HepG2 (cell line): Measurements from ENCODE around the gene ALDH1A1. TPM values are rescaled to one million over a fixed set of nuclear protein-coding genes. Genes with fewer than 3 reads are reported as not detected.

Experiments used
- ATAC-seq: fragments of 200-7000 bp; cut with Tn5 transposase; 3 replicates; pipeline ENCODE4 v1.9.1; 2020; ENCODE audit warnings: mild to moderate bottlenecking, moderate library complexity
- BruUV-seq: library from RNA; stranded (reverse); fragments of 400-500 nt; replicated peaks from 2 replicates; lab custom pipeline; 2021; lab: Mats Ljungman, UMichigan
- CTCF ChIA-PET: fragments of 300-600 bp; formaldehyde crosslinking; extraction: SDS; loops from one replicate; lab custom pipeline; 2021; ENCODE audit warnings: low total read pairs, inconsistent platforms, low intra/inter-chr PET ratio; lab: Yijun Ruan, JAX
- POLR2A ChIA-PET: fragments of 350-600 bp; sonication (Branson Sonifier 250); formaldehyde crosslinking; loops from one replicate; lab custom pipeline; 2020; ENCODE audit warnings: antibody characterized with exemption, inconsistent platforms; lab: Yijun Ruan, JAX
- DNase-seq: peaks from one replicate; pipeline ENCODE4 v3.0.0-alpha.2; 2015; ENCODE audit warnings: low spot score
- FAIRE-seq: peaks from 3 replicates; lab custom pipeline; 2011; peaks lifted over from hg19 to GRCh38; lab: Jason Lieb, UNC
- H2AFZ ChIP-seq: one replicate; pipeline ENCODE4 v1.6.1; 2011; ENCODE audit warnings: low read length, inconsistent platforms
- H3K27ac ChIP-seq: fragments of 300-600 bp; 3 replicates; pipeline ENCODE4 v1.8.0; 2011; ENCODE audit warnings: mixed run types, mild to moderate bottlenecking, mixed read lengths, low read length, inconsistent platforms; ENCODE audit not compliant: insufficient read depth; ENCODE audit errors: extremely low read length
- H3K27me3 ChIP-seq, 2 experiments: fragments of 200-600 bp in 1 of 2; 2 replicates in 1 of 2; 3 replicates in 1 of 2; pipeline versions ENCODE4 v1.6.0 to v1.8.0; 2011; ENCODE audit warnings: low read length in 2 of 2, mild to moderate bottlenecking in 2 of 2, moderate library complexity in 2 of 2, inconsistent platforms in 1 of 2; ENCODE audit not compliant: insufficient read depth in 2 of 2, control insufficient read depth in 1 of 2
- H3K36me3 ChIP-seq, 2 experiments: fragments of 200-600 bp in 1 of 2; replicated peaks in 1 of 2; 2 replicates in 1 of 2; 3 replicates in 1 of 2; pipeline versions ENCODE4 v1.5.1 to v1.8.0; 2011; ENCODE audit warnings: low read length in 2 of 2, inconsistent platforms in 1 of 2; ENCODE audit not compliant: insufficient read depth in 2 of 2, control insufficient read depth in 1 of 2
- H3K4me1 ChIP-seq: 2 replicates; pipeline ENCODE4 v1.5.1; 2012; ENCODE audit warnings: low read length, inconsistent platforms; ENCODE audit not compliant: insufficient read depth
- H3K4me2 ChIP-seq: 2 replicates; pipeline ENCODE4 v1.6.0; 2011; ENCODE audit warnings: low read depth, low read length, inconsistent platforms
- H3K4me3 ChIP-seq, 3 experiments: fragments of 200-600 bp in 1 of 3; sonication (generic), shearing (Covaris generic) in 1 of 3; replicated peaks in 1 of 3; 2 replicates each; pipeline ENCODE4 v1.5.1; 2011 to 2016; ENCODE audit warnings: low read length in 3 of 3, inconsistent platforms in 2 of 3, low read depth in 2 of 3, mild to moderate bottlenecking in 2 of 3, control low read depth in 1 of 3, mixed read lengths in 1 of 3; ENCODE audit not compliant: insufficient read depth in 1 of 3
- H3K79me2 ChIP-seq: one replicate; pipeline ENCODE4 v1.6.1; 2011; ENCODE audit warnings: low read length, inconsistent platforms; ENCODE audit not compliant: insufficient read depth
- H3K9ac ChIP-seq: 2 replicates; pipeline ENCODE4 v1.6.0; 2011; ENCODE audit warnings: mild to moderate bottlenecking, low read depth, low read length, inconsistent platforms; ENCODE audit not compliant: insufficient read depth
- H3K9me3 ChIP-seq: 2 replicates; pipeline ENCODE4 v1.5.1; 2012; ENCODE audit warnings: mild to moderate bottlenecking, low read length
- H4K20me1 ChIP-seq: 2 replicates; pipeline ENCODE4 v1.6.0; 2011; ENCODE audit warnings: inconsistent platforms, mild to moderate bottlenecking, low read length, moderate library complexity; ENCODE audit not compliant: insufficient read depth
- ARNT ChIP-seq: fragments of 450-650 bp; IDR thresholded peaks from 2 replicates; pipeline ENCODE4 v1.6.1; 2017
- CBX5 ChIP-seq: sonication (generic); formaldehyde crosslinking; IDR thresholded peaks from 2 replicates; pipeline ENCODE4 v1.4.0; 2020; ENCODE audit warnings: missing genetic modification reagents, borderline replicate concordance
- DMAP1 ChIP-seq: IDR thresholded peaks from 2 replicates; pipeline ENCODE4 v1.6.1; 2016
- DR1 ChIP-seq: sonication (generic); formaldehyde crosslinking; IDR thresholded peaks from 2 replicates; pipeline ENCODE4 v1.8.0; 2021; ENCODE audit warnings: mild to moderate bottlenecking, missing genetic modification reagents, inconsistent platforms
- FOXJ3 ChIP-seq: sonication (generic); formaldehyde crosslinking; IDR thresholded peaks from 2 replicates; pipeline ENCODE4 v1.4.0; 2020; ENCODE audit warnings: missing genetic modification reagents, mild to moderate bottlenecking, borderline replicate concordance
- GMEB1 ChIP-seq: sonication (generic); formaldehyde crosslinking; IDR thresholded peaks from 2 replicates; pipeline ENCODE4 v1.5.1; 2020; ENCODE audit warnings: missing genetic modification reagents, mild to moderate bottlenecking, borderline replicate concordance
- HMGXB3 ChIP-seq: sonication (generic); formaldehyde crosslinking; IDR thresholded peaks from 2 replicates; pipeline ENCODE4 v1.4.0; 2020; ENCODE audit warnings: missing genetic modification reagents, borderline replicate concordance
- IRF9 ChIP-seq: sonication (generic); formaldehyde crosslinking; IDR thresholded peaks from 2 replicates; pipeline ENCODE4 v1.8.0; 2022; ENCODE audit warnings: missing genetic modification reagents, mild to moderate bottlenecking, borderline replicate concordance
- KMT2A ChIP-seq: sonication (generic); formaldehyde crosslinking; IDR thresholded peaks from 2 replicates; pipeline ENCODE4 v1.4.0; 2020; ENCODE audit warnings: missing genetic modification reagents
- MAX ChIP-seq: IDR thresholded peaks from 2 replicates; pipeline ENCODE4 v1.6.1; 2012; ENCODE audit warnings: inconsistent platforms
- MED1 ChIP-seq: sonication (generic); formaldehyde crosslinking; IDR thresholded peaks from 2 replicates; pipeline ENCODE4 v1.4.0; 2020; ENCODE audit warnings: missing genetic modification reagents
- MIER2 ChIP-seq: IDR thresholded peaks from 2 replicates; pipeline ENCODE4 v1.6.1; 2016; ENCODE audit warnings: missing biosample characterization, missing genetic modification reagents
- MTA3 ChIP-seq: sonication (generic); formaldehyde crosslinking; IDR thresholded peaks from 2 replicates; pipeline ENCODE4 v1.4.0; 2020; ENCODE audit warnings: missing genetic modification reagents
- NFYC ChIP-seq: IDR thresholded peaks from 2 replicates; pipeline ENCODE4 v1.6.1; 2016; ENCODE audit warnings: missing genetic modification reagents, missing compliant biosample characterization
- THAP7 ChIP-seq: sonication (generic); formaldehyde crosslinking; IDR thresholded peaks from 2 replicates; pipeline ENCODE4 v1.8.1; 2023; ENCODE audit warnings: mild to moderate bottlenecking, missing genetic modification reagents
- ZNF235 ChIP-seq: sonication (generic); formaldehyde crosslinking; IDR thresholded peaks from 2 replicates; pipeline ENCODE4 v1.8.1; 2023; ENCODE audit warnings: mild to moderate bottlenecking, missing genetic modification reagents, borderline replicate concordance
- ZNF567 ChIP-seq: sonication (generic); formaldehyde crosslinking; IDR thresholded peaks from 2 replicates; pipeline ENCODE4 v1.8.1; 2023; ENCODE audit warnings: mild to moderate bottlenecking, missing genetic modification reagents, borderline replicate concordance
- ZNF652 ChIP-seq: IDR thresholded peaks from 2 replicates; pipeline ENCODE4 v1.6.1; 2016; ENCODE audit warnings: low read depth, borderline replicate concordance
- in situ Hi-C: cut with HindIII; loops from 2 replicates; pipeline ENCODE4 v1.10.0; 2017; ENCODE audit warnings: low pct_unique_long_range_greater_than_20kb; ENCODE audit not compliant: extremely low pct_ligation_motif_present
- intact Hi-C: fragments of 100-400 bp; cut with micrococcal nuclease; formaldehyde crosslinking; loops from one replicate; pipeline ENCODE4 v1.10.0; 2022; ENCODE audit not compliant: unreplicated experiment
- polyA plus RNA-seq, 8 experiments: library from polyadenylated mRNA; depleted of rRNA in 3 of 8; stranded (reverse) in 7 of 8; unstranded in 1 of 8; fragments of >200 nt; fragmentation: Illumina TruSeq in 4 of 8; extraction: Trizol in 4 of 8; gene quantifications; 2 replicates each; pipeline versions ENCODE4 v1.2.1 to v1.2.3, GENCODE V29; 2011 to 2016; ENCODE audit warnings: low read depth in 4 of 8, missing spikeins in 1 of 8, mixed read lengths in 1 of 8; ENCODE audit not compliant: insufficient read depth in 1 of 8
- total RNA-seq, 5 experiments: library from RNA; depleted of rRNA; stranded (reverse); fragments of >200 nt; fragmentation: Illumina TruSeq; extraction: Trizol; gene quantifications; 2 replicates each; pipeline ENCODE4 v1.2.3, GENCODE V29; 2016; ENCODE audit warnings: low read depth in 1 of 5

The ALDH1A1 gene
- total and polyA plus RNA-seq, 2 of the 13 experiments (the other 11 are each of a cell fraction or from before 2014, with no cell fraction given), result 88.2 to 439 TPM

- DNase-seq (peak; percentile 86), ATAC-seq (peak; percentile 86), FAIRE-seq (peak; percentile 74)
- intact Hi-C loops, result loop anchor here (1.0 to 2.0 kb wide), 2 partner anchors 30 to 40 kb away; partner anchors contain the start of gene ALDH1A1
- Histone ChIP-seq H3K36me3 (no peaks in the 10 kb centered on the region), H3K27me3 (no peaks in the 10 kb centered on the region), H3K79me2 (no peaks in the 10 kb centered on the region), H3K4me3 (peak overlapping the region in 2 of 3 experiments; percentile 9; a peak in 2 of 6 replicates), H2AFZ (no peak overlapping the region), H4K20me1 (no peaks in the 10 kb centered on the region), H3K4me1 (peaks cover 84% of the 10 kb centered on the region), H3K9me3 (no peaks in the 10 kb centered on the region), H3K27ac (peak overlapping the region; percentile 99), H3K4me2 (peak overlapping the region; percentile 73), H3K9ac (peak overlapping the region; percentile 67)
- in situ Hi-C loops, result no loop called here
- POLR2A ChIA-PET, result interaction anchor here (0.5 to 2.4 kb wide), 7 partner anchors 15 to 1227 kb away, joined by 3 to 22 read pairs (median 8); no protein-coding TSS in a partner anchor
- CTCF ChIA-PET, result no interaction called here
- no TSS peak for BruUV-seq
- TF ChIP-seq MIER2 (CRISPR knock-in tag), result no peak
- no peak for TF ChIP-seq ARNT
- TF ChIP-seq HMGXB3 (CRISPR knock-in tag), result no peak
- peak; percentile 47 for TF ChIP-seq MAX
- peak; percentile 32; the same call in 1 of the 2 replicates for TF ChIP-seq KMT2A
- TF ChIP-seq DMAP1 (CRISPR knock-in tag), result no peak; the same call in 1 of the 2 replicates
- TF ChIP-seq GMEB1 (CRISPR knock-in tag), result no peak
- TF ChIP-seq MTA3 (CRISPR knock-in tag), result no peak
- no peak for TF ChIP-seq THAP7 (CRISPR knock-in tag)
- TF ChIP-seq CBX5 (CRISPR knock-in tag), result no peak
- 0 out of 2 replicates have a peak, but pooled peaks have one; percentile 17 for TF ChIP-seq NFYC (CRISPR knock-in tag)
- TF ChIP-seq ZNF652 (CRISPR knock-in tag), result no peak
- TF ChIP-seq ZNF567 (CRISPR knock-in tag), result no peak
- TF ChIP-seq IRF9 (CRISPR knock-in tag), result no peak
- TF ChIP-seq DR1, result no peak
- no peak for TF ChIP-seq FOXJ3
- peak; percentile 9; the same call in 1 of the 2 replicates for TF ChIP-seq MED1 (CRISPR knock-in tag)
- no peak for TF ChIP-seq ZNF235
Observed at GRCh38 chr9:72983056-72983455, 30.2 kb upstream of the ALDH1A1 start.
